Gastrocnemius medialis (tissue), 4 donors: ENCODE measurements around the gene CALD1. TPM values are rescaled to one million over a fixed set of nuclear protein-coding genes. Genes with fewer than 3 reads are reported as not detected.

Experiments
- ATAC-seq, 2 donors: fragments of 150-250 bp; one replicate each; pipeline ENCODE4 v1.9.1; 2016
- DNase-seq, 2 donors: peaks; one replicate each; pipeline ENCODE4 v3.0.0-alpha.2; 2019
- H3K27ac ChIP-seq, 4 donors: fragments of 200-600 bp; sonication (generic); 1 replicate in 1 of 4; 2 replicates in 3 of 4; pipeline ENCODE4 v1.5.1; 2016 to 2018; ENCODE audit warnings: mild to moderate bottlenecking in 2 of 4, moderate library complexity in 1 of 4
- H3K27me3 ChIP-seq, 3 donors: fragments of 200-600 bp; sonication (generic) in 2 of 3; 1 replicate in 1 of 3; 2 replicates in 2 of 3; pipeline versions ENCODE4 v1.5.1 to v1.6.0; 2016 to 2019; ENCODE audit warnings: mild to moderate bottlenecking in 1 of 3, moderate library complexity in 1 of 3
- H3K36me3 ChIP-seq, 2 donors: fragments of 200-600 bp; sonication (generic) in 1 of 2; one replicate each; pipeline ENCODE4 v1.5.1; 2017 to 2018
- H3K4me1 ChIP-seq, 2 donors: fragments of 200-600 bp; sonication (generic) in 1 of 2; one replicate each; pipeline ENCODE4 v1.5.1; 2016 to 2017; ENCODE audit warnings: mild to moderate bottlenecking in 2 of 2
- H3K4me3 ChIP-seq, 4 donors: fragments of 200-600 bp; sonication (generic) in 3 of 4; 1 replicate in 1 of 4; 2 replicates in 3 of 4; pipeline ENCODE4 v1.5.1; 2016 to 2019; ENCODE audit warnings: mild to moderate bottlenecking in 2 of 4
- H3K9me3 ChIP-seq, 3 donors: fragments of 200-600 bp; sonication (generic) in 2 of 3; 1 replicate in 1 of 3; 2 replicates in 2 of 3; pipeline ENCODE4 v1.5.1; 2016 to 2019
- POLR2A ChIP-seq, 2 donors: fragments of 450-650 bp; IDR thresholded peaks; one replicate each; pipeline ENCODE4 v1.6.1; 2017; ENCODE audit warnings: antibody characterized with exemption in 2 of 2, mild to moderate bottlenecking in 2 of 2, moderate library complexity in 2 of 2
- in situ Hi-C, 4 donors: fragments of 200-750 bp; cut with MboI; loops; one replicate each; pipeline versions ENCODE4 v1.15.0 to v1.8.0; 2017; ENCODE audit warnings: low sequenced_read_pairs in 4 of 4
- intact Hi-C: fragments of 100-400 bp; cut with DNase I; formaldehyde crosslinking; loops from one replicate; pipeline ENCODE4 v1.15.1; 2023; ENCODE audit warnings: low total_unique reads
- total RNA-seq, 4 donors: library from RNA; depleted of rRNA; stranded (reverse); fragments of >200 nt; gene quantifications; one replicate each; pipeline versions ENCODE4 v1.1.0 to v1.2.3, GENCODE V29; 2016
- TF ChIP-seq, protein P1 (sequence below), 5 experiments: fragments of 450-650 bp in 3 of 5; fragments of 200-600 bp in 2 of 5; sonication (generic) in 2 of 5; IDR thresholded peaks in 4 of 5; conservative IDR thresholded peaks in 1 of 5; 1 replicate in 4 of 5; 2 replicates in 1 of 5; pipeline ENCODE4 v1.5.1; 2016 to 2019; ENCODE audit warnings: antibody characterized with exemption in 5 of 5, mild to moderate bottlenecking in 3 of 5, moderate library complexity in 3 of 5

The CALD1 gene
- total RNA-seq, 4 donors from 2014 or later = 25.9 to 43.2 (median 32.3) TPM

- H3K27ac ChIP-seq = peak overlapping the region in 3 of 4 donors; percentile 2 to 51 (median 37)
- ATAC-seq = no peak
- H3K4me1 ChIP-seq = peaks cover 0 to 2% of the 10 kb centered on the region in 2 donors
- intact Hi-C loops (no loop called here), in situ Hi-C loops (no loop called here)
- TF ChIP-seq, protein P1, sequence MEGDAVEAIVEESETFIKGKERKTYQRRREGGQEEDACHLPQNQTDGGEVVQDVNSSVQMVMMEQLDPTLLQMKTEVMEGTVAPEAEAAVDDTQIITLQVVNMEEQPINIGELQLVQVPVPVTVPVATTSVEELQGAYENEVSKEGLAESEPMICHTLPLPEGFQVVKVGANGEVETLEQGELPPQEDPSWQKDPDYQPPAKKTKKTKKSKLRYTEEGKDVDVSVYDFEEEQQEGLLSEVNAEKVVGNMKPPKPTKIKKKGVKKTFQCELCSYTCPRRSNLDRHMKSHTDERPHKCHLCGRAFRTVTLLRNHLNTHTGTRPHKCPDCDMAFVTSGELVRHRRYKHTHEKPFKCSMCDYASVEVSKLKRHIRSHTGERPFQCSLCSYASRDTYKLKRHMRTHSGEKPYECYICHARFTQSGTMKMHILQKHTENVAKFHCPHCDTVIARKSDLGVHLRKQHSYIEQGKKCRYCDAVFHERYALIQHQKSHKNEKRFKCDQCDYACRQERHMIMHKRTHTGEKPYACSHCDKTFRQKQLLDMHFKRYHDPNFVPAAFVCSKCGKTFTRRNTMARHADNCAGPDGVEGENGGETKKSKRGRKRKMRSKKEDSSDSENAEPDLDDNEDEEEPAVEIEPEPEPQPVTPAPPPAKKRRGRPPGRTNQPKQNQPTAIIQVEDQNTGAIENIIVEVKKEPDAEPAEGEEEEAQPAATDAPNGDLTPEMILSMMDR (IDR thresholded peaks at IDR 0.05 in 4 of 5, conservative IDR thresholded peaks at IDR 0.05 in 1 of 5) = no peak
- TF ChIP-seq POLR2A (IDR thresholded peaks at IDR 0.05) = no peak
- no peaks in the 10 kb centered on the region for H3K9me3 ChIP-seq
- no peak for DNase-seq
- no peaks in the 10 kb centered on the region for H3K36me3 ChIP-seq
- H3K4me3 ChIP-seq = no peak overlapping the region
- no peaks in the 10 kb centered on the region for H3K27me3 ChIP-seq
These were observed 63.5 kb downstream of the CALD1 start for GRCh38 chr7:134842886-134843430.

- ATAC-seq = no peak
- in situ Hi-C loops = no loop called here
- Histone ChIP-seq H3K9me3 (no peaks in the 10 kb centered on the region), H3K36me3 (no peaks in the 10 kb centered on the region), H3K27me3 (no peaks in the 10 kb centered on the region), H3K27ac (no peak overlapping the region), H3K4me3 (no peak overlapping the region), H3K4me1 (no peaks in the 10 kb centered on the region)
- intact Hi-C loops = no loop called here
- no peak for DNase-seq
- TF ChIP-seq, protein P1 (IDR thresholded peaks at IDR 0.05 in 4 of 5, conservative IDR thresholded peaks at IDR 0.05 in 1 of 5) = no peak
- no peak for TF ChIP-seq POLR2A (IDR thresholded peaks at IDR 0.05)
These were observed 64.8 kb downstream of the CALD1 start for GRCh38 chr7:134844200-134844599.

DNA sequence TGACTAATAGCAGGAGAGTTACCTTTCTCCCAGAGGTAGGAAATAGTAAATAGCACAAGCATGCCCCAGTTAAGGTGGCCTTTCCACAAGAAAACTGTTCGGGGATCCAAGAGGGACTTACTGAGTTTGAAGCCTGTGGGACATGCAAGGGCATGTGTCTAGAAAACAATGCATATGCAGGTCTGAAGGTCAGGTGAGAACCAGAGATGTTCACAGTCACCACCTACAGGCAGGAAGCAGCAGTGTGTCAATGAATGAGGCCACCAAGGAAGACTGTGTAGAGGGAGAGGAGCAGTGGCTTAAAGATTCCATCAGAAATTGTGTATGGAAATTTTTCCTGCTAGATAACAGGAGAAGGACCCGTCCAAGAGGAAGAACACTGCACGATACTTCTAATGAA is 66.0 kb downstream of the CALD1 start:
- intact Hi-C loops (no loop called here), in situ Hi-C loops (no loop called here)
- no peaks in the 10 kb centered on the region for H3K9me3 ChIP-seq
- no peak overlapping the region for H3K27ac ChIP-seq
- no peaks in the 10 kb centered on the region for H3K4me1 ChIP-seq
- H3K27me3 ChIP-seq = no peaks in the 10 kb centered on the region
- DNase-seq = no peak
- ATAC-seq = no peak
- no peaks in the 10 kb centered on the region for H3K36me3 ChIP-seq
- TF ChIP-seq, protein P1 (IDR thresholded peaks at IDR 0.05 in 4 of 5, conservative IDR thresholded peaks at IDR 0.05 in 1 of 5) = no peak
- no peak for TF ChIP-seq POLR2A (IDR thresholded peaks at IDR 0.05)
- H3K4me3 ChIP-seq = no peak overlapping the region

DNA sequence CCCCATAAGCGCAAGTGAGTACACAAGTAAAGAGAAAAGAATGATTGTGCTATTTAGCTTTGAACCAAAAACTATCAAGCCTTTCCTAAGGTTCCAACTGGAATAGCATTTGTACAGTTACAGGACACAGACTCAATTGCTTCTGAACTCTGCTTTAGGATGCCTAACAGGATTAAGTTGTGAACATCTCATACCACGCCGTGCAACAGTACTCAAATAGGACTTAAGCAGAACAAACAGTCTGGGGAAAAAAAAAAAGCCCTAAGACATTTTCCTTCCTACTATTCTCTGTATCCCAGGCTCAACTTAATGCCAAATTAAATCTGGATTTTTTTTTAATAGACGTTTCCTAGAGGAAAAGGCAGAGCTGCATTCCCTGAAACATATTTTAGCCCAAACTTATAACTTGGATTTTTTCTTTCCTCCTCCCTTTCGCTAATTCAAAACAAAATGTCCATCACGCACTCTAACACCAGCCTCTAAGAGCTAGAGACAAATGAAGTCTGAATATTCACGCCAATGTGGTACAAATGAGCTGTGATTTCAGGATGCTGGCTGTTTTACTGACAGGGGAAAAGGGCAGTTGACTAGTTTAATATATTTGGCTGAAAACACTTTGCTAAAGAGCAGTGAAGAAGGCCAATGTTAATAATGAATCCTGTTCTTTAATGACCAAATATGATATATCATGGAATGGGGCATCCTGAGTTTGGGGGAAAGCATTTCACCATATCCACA is 68.6 kb downstream of the CALD1 start:
- Histone ChIP-seq H3K9me3 (no peaks in the 10 kb centered on the region), H3K36me3 (no peaks in the 10 kb centered on the region), H3K27me3 (no peaks in the 10 kb centered on the region), H3K4me3 (no peak overlapping the region), H3K27ac (peak overlapping the region in 3 of 4 donors; percentile 16 to 42 (median 35)), H3K4me1 (no peaks in the 10 kb centered on the region)
- intact Hi-C loops (no loop called here), in situ Hi-C loops (no loop called here)
- no peak for DNase-seq
- TF ChIP-seq, protein P1 (IDR thresholded peaks at IDR 0.05 in 4 of 5, conservative IDR thresholded peaks at IDR 0.05 in 1 of 5) = no peak
- TF ChIP-seq POLR2A (IDR thresholded peaks at IDR 0.05) = no peak
- ATAC-seq = no peak
